CD4-positive, alpha-beta T cell treated with Interleukin-15 for 1 hour (primary cell): ENCODE results near the gene PTPRM.

Experiments
- DNase-seq: peaks from one replicate; pipeline ENCODE4 v3.0.0-alpha.2; 2020

The PTPRM gene

GRCh38 chr18:8260319-8260718, 693.2 kb downstream of the PTPRM start:
- no peak for DNase-seq

DNA sequence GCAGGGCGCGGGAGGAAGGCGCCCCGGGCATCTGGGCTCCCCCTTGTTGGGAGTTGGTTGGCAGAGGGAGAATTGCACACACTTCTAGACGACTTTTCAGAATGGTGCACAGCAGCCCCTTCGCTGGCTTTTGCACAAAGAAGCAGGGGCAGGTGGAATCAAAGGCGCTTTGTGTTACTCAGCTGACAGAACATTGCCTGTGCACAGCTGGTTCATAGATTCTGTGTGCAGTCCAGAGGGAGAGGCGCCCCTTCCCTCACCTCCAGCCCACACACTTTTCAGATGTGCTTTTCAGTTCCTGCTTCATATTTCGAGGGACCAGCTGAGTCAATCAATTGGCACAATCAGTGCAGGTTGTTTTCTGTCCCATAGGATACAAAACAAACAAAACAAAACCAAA, 693.7 kb downstream of the PTPRM start:
- no peak for DNase-seq

DNA sequence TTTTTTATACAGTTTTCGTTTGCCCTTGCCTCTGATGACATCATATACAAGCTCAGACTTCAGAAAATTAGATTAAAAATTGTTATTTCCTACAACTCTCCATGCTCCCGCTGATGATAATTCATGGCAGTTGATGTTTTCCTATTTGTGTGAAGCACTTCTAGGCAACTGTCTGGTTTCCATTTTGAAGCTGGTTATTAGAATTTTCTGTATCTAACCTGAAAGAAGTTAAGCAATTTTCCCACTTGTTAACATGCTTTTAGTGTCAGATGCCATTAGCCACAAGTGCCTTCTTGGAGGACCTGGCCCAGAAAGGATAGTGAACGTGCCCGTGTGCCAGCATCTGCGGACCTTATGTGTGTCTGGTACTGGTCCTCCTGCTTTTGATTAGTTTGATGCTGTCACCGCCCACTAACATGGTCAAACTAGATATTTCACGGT, 694.6 kb downstream of the PTPRM start:
- DNase-seq: no peak

GRCh38 chr18:8262221-8262620, 695.1 kb downstream of the PTPRM start:
- DNase-seq: no peak

DNA sequence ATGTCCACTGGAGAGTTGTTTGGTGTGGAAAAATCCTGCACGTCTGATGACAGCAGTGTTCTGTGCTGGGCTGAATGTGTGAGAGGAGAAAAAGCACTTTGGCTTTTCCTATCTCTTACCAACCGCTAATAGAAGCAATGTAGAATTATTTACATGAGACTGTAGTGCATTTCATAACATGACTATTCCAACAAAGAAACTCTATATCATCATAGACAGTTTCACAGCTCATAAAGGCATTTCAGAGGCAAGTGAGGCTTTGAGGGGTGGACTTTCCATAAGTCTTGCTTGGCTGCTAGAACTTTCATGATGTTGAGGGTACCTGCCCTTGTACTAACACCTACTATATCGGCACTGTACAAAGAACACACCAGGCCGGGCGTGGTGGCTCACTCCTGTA, 697.0 kb downstream of the PTPRM start:
- no peak for DNase-seq

- DNase-seq: no peak
These were observed 697.8 kb downstream of the PTPRM start for GRCh38 chr18:8264861-8265411.

- DNase-seq: no peak
These were observed 705.1 kb downstream of the PTPRM start for GRCh38 chr18:8272254-8272653.

DNA sequence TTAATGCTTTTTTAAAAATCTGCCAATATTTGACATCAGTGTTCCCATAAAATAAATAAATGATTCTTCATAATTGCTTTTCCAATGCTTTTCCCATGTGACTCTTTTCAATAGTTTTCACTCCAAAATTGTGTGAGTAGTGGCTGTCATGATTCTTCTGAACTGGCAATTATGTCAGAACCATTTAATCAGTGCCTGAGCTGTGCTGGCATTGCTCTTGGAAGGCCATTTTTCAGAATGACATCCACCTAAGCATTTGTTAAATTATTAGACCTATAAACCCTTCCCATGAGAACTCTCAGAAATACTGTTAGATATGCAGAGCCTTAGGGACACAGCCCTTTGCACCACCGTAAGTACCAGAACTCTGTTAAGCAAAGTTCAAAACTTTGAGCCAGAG, 707.3 kb downstream of the PTPRM start:
- DNase-seq: no peak

- DNase-seq: no peak
These were observed 709.3 kb downstream of the PTPRM start for GRCh38 chr18:8276406-8276805.

DNA sequence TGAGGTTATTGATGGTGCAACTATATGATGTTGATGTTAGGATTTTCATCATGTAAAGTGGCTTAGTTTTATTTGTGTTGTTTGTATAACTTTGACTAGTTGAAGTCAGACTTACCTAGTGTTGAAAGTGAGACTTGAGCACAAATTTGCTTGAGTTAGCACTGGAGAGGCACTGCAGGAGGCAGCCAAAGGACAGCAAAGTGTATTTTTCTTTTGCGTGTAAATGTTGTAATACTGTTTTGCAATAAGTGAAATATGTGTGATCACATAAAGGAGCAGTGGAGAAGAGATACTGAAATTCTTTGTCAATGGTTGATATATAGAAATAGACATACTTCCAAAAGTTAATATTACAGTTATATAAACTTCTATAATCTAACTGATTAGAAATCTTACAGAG, 710.2 kb downstream of the PTPRM start:
- no peak for DNase-seq

GRCh38 chr18:8279346-8279745, 712.2 kb downstream of the PTPRM start:
- DNase-seq: no peak

GRCh38 chr18:8279781-8280330, 712.7 kb downstream of the PTPRM start:
- no peak for DNase-seq

DNA sequence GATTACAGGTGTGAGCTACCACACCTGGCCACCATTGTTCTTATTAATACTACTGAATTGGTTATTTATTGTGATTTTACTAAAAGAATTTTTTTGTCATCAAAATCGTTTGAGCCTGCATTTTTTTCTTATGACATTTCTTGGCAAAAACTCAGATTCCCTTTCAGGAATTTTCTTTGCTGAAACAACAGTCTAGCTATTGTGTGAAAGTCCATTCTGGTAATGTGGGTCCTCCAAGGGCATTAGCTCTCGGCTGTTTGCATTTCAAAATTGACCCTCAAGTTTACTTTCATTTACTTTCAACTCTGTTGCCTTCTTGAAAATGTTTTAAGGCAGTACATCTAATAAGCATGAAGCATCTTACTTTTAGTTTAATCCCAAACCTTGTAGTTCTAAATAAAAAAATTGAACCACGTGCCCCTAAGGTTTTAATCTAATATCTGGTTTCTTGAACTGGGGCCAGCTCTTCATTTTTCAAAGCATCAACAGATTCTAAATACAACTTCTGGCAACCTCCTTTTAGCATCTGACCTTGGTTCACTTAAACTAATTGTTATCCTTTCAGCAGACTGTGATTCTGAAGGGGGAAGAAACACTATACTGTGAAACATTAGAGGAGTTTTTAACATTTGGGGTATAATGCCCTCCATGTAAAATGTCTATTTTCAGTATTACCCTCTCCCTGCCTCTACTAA, 716.9 kb downstream of the PTPRM start:
- no peak for DNase-seq

- DNase-seq: no peak
These were observed 719.2 kb downstream of the PTPRM start for GRCh38 chr18:8286303-8286702.

GRCh38 chr18:8287196-8287885, 720.2 kb downstream of the PTPRM start:
- no peak for DNase-seq

DNA sequence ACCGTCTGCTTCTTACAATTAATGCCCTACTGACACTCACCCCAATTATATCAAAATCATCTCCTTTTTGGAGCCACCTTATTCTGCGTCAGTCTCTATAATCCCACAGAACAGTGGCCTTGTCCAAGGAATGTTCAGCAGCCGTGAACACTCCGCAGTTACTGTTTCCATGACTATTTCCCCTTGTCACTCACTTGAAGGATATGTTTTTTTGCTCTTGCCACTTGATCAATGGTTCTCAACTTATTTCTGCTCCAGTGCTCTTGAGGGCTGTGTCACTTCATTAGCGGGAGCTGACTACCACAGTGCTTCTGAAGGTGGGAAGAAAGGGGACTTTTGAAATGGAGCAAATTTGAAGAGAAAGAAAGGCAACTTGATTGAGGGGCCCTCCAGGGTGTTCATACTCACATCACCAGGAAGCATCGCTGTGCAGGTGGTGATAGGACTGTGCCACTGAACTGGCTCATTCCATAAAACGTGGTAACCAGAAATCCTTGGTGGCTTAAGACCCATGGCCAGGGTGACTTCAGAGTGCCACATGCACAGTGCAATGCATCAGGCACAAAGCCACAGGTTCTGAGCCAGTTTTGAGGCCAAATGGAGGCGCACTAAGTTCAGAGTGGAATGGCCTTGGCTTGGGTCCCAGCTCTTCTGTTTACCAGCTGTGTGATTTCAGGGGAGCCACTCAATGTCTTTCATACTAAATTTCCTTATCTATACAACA, 721.5 kb downstream of the PTPRM start:
- no peak for DNase-seq

DNA sequence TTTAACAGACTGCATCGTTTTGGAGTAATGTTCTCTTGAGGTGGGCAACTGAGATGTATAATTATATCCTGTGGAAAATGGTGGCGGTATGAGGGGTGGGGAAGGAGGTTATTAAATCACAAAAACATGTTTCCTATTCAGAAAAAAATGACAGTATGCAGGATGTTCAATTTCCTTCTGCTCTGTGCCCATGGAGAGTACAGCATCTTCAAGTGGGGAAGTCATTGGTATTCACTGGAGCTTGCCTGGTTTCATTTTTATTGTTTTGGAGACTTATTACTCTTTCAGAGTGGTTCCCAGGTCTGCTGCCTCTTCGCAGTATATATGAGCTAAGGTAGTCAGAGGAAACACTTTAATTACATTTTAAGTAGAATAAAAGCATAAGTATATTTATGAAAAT, 723.3 kb downstream of the PTPRM start:
- DNase-seq: no peak

- no peak for DNase-seq
These were observed 723.8 kb downstream of the PTPRM start for GRCh38 chr18:8290913-8291312.

DNA sequence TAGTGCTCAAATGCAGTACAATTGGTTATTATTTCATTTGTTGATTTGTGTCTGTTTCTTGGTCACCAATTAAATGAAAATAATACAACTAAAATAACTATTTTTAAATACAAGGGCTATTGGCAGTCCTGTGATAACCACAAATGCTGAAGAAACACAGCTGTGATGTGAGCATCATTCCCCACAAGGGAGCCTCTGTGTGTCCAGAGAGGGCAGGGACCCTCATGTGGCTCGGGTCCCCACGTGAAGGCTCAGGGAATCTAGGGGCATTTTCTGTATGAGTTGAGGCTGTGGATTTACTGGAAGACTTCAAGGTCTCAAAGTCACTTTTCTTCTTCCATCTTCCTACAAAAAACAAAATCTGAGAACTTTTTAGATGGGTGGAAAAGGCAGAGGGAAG, 726.1 kb downstream of the PTPRM start:
- DNase-seq: no peak

- DNase-seq: no peak
These were observed 729.9 kb downstream of the PTPRM start for GRCh38 chr18:8296886-8297616.

GRCh38 chr18:8298186-8298585, 731.1 kb downstream of the PTPRM start:
- no peak for DNase-seq

DNA sequence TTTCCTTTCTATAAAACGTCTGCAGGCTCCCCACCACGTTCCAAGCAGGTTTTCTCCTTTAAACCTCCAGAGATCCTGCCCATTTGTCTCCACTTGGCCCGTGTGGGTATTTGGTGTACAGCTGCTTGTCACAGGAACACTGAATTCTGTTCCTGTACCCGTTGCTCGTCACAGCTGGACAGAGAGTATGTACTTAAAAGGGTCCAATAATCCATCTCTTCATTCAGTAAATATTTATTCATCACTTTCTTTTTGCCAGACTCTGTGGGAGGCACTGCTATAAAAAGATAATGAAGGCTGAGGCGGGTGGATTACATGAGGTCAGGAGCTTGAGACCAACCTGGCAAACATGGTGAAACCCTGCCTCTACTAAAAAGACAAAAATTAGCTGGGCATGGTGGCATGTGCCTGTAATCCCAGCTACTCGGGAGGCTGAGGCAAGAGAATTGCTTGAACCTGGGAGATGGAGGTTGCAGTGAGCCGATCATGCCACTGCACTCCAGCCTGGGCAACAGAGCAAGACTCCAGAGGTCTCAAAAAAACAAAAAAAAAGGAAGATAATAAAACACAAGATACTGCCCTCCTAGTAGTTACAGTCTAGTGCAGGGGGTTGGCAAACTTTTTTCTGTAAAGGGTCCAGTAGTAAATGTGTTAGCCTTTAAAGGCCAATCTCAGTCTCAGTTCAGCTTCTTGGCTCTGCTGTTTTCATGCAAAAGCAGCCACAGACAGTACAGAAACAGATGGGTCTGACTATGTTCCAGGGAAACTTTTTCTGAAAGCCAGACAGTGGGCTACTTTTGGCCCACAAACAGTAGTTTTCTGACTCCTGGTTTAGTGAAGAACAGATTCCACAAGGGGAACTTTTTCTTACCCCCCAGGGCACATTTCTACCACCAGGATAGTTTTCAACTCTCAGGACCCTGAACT, 732.2 kb downstream of the PTPRM start:
- DNase-seq: no peak
